Smooth muscle cell (in vitro differentiated cells): Measurements from ENCODE around the gene SALL3. TPM values are rescaled to one million over a fixed set of nuclear protein-coding genes. Genes with fewer than 3 reads are reported as not detected.

Experiments
- DNase-seq: peaks from one replicate; lab custom pipeline; 2025; ENCODE audit not compliant: unreplicated experiment; lab: John Stamatoyannopoulos, UW
- H2AFZ ChIP-seq: fragments of 200-600 bp; sonication (generic); 2 replicates; pipeline ENCODE4 v1.6.0; 2016; ENCODE audit warnings: antibody characterized with exemption, low read depth, mild to moderate bottlenecking
- H3F3A ChIP-seq: fragments of 200-600 bp; sonication (generic); 2 replicates; pipeline ENCODE4 v1.6.0; 2017; ENCODE audit warnings: antibody characterized with exemption, low read depth
- H3K27ac ChIP-seq: fragments of 200-600 bp; sonication (generic); 2 replicates; pipeline ENCODE4 v1.5.1; 2016; ENCODE audit warnings: low read depth, mild to moderate bottlenecking
- H3K27me3 ChIP-seq: fragments of 200-600 bp; sonication (generic); 2 replicates; pipeline ENCODE4 v1.6.1; 2016; ENCODE audit warnings: low read depth, mild to moderate bottlenecking
- H3K36me3 ChIP-seq: fragments of 200-600 bp; sonication (generic); 2 replicates; pipeline ENCODE4 v1.5.1; 2016; ENCODE audit warnings: low read depth
- H3K4me1 ChIP-seq: fragments of 200-600 bp; sonication (generic); 2 replicates; pipeline ENCODE4 v1.5.1; 2016; ENCODE audit warnings: low read depth
- H3K4me2 ChIP-seq: fragments of 200-600 bp; sonication (generic); 2 replicates; pipeline ENCODE4 v1.6.0; 2016; ENCODE audit warnings: mild to moderate bottlenecking
- H3K4me3 ChIP-seq: fragments of 200-600 bp; sonication (generic); 2 replicates; pipeline ENCODE4 v1.5.1; 2016; ENCODE audit warnings: mild to moderate bottlenecking
- H3K79me2 ChIP-seq: fragments of 200-600 bp; sonication (generic); 2 replicates; pipeline ENCODE4 v1.6.0; 2016; ENCODE audit warnings: low read depth, mild to moderate bottlenecking
- H3K9ac ChIP-seq: fragments of 200-600 bp; sonication (generic); 2 replicates; pipeline ENCODE4 v1.6.0; 2016; ENCODE audit warnings: low read depth
- H3K9me3 ChIP-seq: fragments of 200-600 bp; sonication (generic); replicated peaks from 2 replicates; pipeline ENCODE4 v1.5.1; 2016; ENCODE audit warnings: low read depth
- H4K20me1 ChIP-seq: fragments of 200-600 bp; sonication (generic); 2 replicates; pipeline ENCODE4 v1.6.0; 2016; ENCODE audit warnings: low read depth
- CTCF ChIP-seq: fragments of 200-600 bp; sonication (generic); IDR thresholded peaks from 2 replicates; pipeline ENCODE4 v1.5.1; 2017; ENCODE audit warnings: borderline replicate concordance, mild to moderate bottlenecking, antibody characterized with exemption; ENCODE audit not compliant: insufficient read depth, poor library complexity, severe bottlenecking
- WGBS: methylation state at CpG from one replicate; pipeline ENCODE4 v1.1.7; 2016; ENCODE audit warnings: low lambda C conversion rate; 5-methylcytosine and 5-hydroxymethylcytosine counted together
- polyA plus RNA-seq: library from polyadenylated mRNA; unstranded; fragments of >200 nt; fragmentation: Nextera tagmentation; extraction: Ambion mirVana; gene quantifications from 2 replicates; pipeline ENCODE4 v1.2.1, GENCODE V29; 2016
- total RNA-seq: library from RNA; depleted of rRNA; stranded (reverse); fragments of >200 nt; gene quantifications from 2 replicates; pipeline ENCODE4 v1.2.3, GENCODE V29; 2014

The SALL3 gene
- total and polyA plus RNA-seq, 2 experiments from 2014 or later: 0.81 to 1.00 TPM

GRCh38 chr18:79008356-79008940, 28.8 kb downstream of the SALL3 start:
- H3F3A ChIP-seq: no peaks in the 10 kb centered on the region
- H3K27ac ChIP-seq: no peak overlapping the region
- H3K79me2 ChIP-seq: no peaks in the 10 kb centered on the region
- H3K4me3 ChIP-seq: no peak overlapping the region
- H3K27me3 ChIP-seq: no peaks in the 10 kb centered on the region
- no peaks in the 10 kb centered on the region for H3K4me1 ChIP-seq
- no peaks in the 10 kb centered on the region for H4K20me1 ChIP-seq
- H3K4me2 ChIP-seq: no peak overlapping the region
- H2AFZ ChIP-seq: no peak overlapping the region
- no peak overlapping the region for H3K9ac ChIP-seq
- no peak for DNase-seq
- no peaks in the 10 kb centered on the region for H3K9me3 ChIP-seq
- no peak for TF ChIP-seq CTCF
- WGBS: 94% methylated on average over 21 of the region's 21 CpGs
- no peaks in the 10 kb centered on the region for H3K36me3 ChIP-seq

- Histone ChIP-seq H3F3A (no peaks in the 10 kb centered on the region), H3K36me3 (no peaks in the 10 kb centered on the region), H3K9me3 (no peaks in the 10 kb centered on the region), H3K27me3 (no peaks in the 10 kb centered on the region), H3K27ac (no peak overlapping the region), H3K79me2 (no peaks in the 10 kb centered on the region), H3K4me2 (no peak overlapping the region), H3K9ac (no peak overlapping the region), H4K20me1 (no peaks in the 10 kb centered on the region), H2AFZ (no peak overlapping the region), H3K4me1 (no peaks in the 10 kb centered on the region), H3K4me3 (no peak overlapping the region)
- no peak for TF ChIP-seq CTCF
- 92% methylated on average over 9 of the region's 9 CpGs for WGBS
- DNase-seq: no peak
Observed at GRCh38 chr18:79010802-79011201, 31.2 kb downstream of the SALL3 start.

GRCh38 chr18:79011300-79011870, 31.8 kb downstream of the SALL3 start:
- no peak overlapping the region for H3K4me2 ChIP-seq
- H3K36me3 ChIP-seq: no peaks in the 10 kb centered on the region
- 93% methylated on average over 17 of the region's 17 CpGs for WGBS
- H3K4me3 ChIP-seq: no peak overlapping the region
- no peak overlapping the region for H3K9ac ChIP-seq
- no peak overlapping the region for H2AFZ ChIP-seq
- H3K27ac ChIP-seq: no peak overlapping the region
- TF ChIP-seq CTCF: no peak
- DNase-seq: no peak
- H3K27me3 ChIP-seq: no peaks in the 10 kb centered on the region
- no peaks in the 10 kb centered on the region for H4K20me1 ChIP-seq
- no peaks in the 10 kb centered on the region for H3K9me3 ChIP-seq
- H3K4me1 ChIP-seq: no peaks in the 10 kb centered on the region
- no peaks in the 10 kb centered on the region for H3F3A ChIP-seq
- no peaks in the 10 kb centered on the region for H3K79me2 ChIP-seq

- H3K27me3 ChIP-seq: no peaks in the 10 kb centered on the region
- WGBS: 79% methylated on average over 10 of the region's 10 CpGs
Observed at GRCh38 chr18:79013869-79014268, 34.3 kb downstream of the SALL3 start.

More at GRCh38 chr18:79013869-79014268, 34.3 kb downstream of the SALL3 start:
- Histone ChIP-seq H4K20me1 (no peaks in the 10 kb centered on the region), H3K4me3 (no peak overlapping the region), H3K9me3 (no peaks in the 10 kb centered on the region), H2AFZ (no peak overlapping the region), H3K27ac (no peak overlapping the region), H3K36me3 (no peaks in the 10 kb centered on the region), H3K4me1 (no peaks in the 10 kb centered on the region), H3K79me2 (no peaks in the 10 kb centered on the region), H3K4me2 (no peak overlapping the region), H3F3A (no peaks in the 10 kb centered on the region), H3K9ac (no peak overlapping the region)
- no peak for DNase-seq
- TF ChIP-seq CTCF: no peak
